OCI-LY3 (cell line): ENCODE results near the gene MACROD2.

Experiments used
- CTCF ChIP-seq: fragments of 200-600, 300-600 bp; sonication (generic); IDR thresholded peaks from 2 replicates; pipeline ENCODE4 v1.5.1; 2014; ENCODE audit warnings: antibody characterized with exemption, low read length, low read depth
- EZH2phosphoT487 ChIP-seq: fragments of 200-600 bp; shearing (Covaris generic); IDR thresholded peaks from 2 replicates; pipeline ENCODE4 v1.6.1; 2018; ENCODE audit warnings: antibody characterized with exemption, mixed run types, low read depth

- TF ChIP-seq CTCF: no peak
- TF ChIP-seq EZH2phosphoT487: no peak
Observed at GRCh38 chr20:15171016-15171415, 1175.7 kb downstream of the MACROD2 start.
